Measurements from ENCODE around the gene TDRD7. TPM values are rescaled to one million over a fixed set of nuclear protein-coding genes. Genes with fewer than 3 reads are reported as not detected.

The TDRD7 gene
- polyA plus RNA-seq, 4 donors = 7.1 to 8.1 (median 7.7) TPM

GRCh38 chr9:97521576-97522333 is 109.9 kb downstream of the TDRD7 start:
- DNase-seq (ENCODE audit: low read depth in 4 of 4, low spot score in 2 of 4) = no peak

- DNase-seq (ENCODE audit: low read depth in 4 of 4, low spot score in 2 of 4) = no peak
Observed at GRCh38 chr9:97524424-97524823, 112.5 kb downstream of the TDRD7 start.

GRCh38 chr9:97525451-97525850 is 113.6 kb downstream of the TDRD7 start:
- DNase-seq (ENCODE audit: low read depth in 4 of 4, low spot score in 2 of 4) = no peak

GRCh38 chr9:97526895-97527575 is 115.1 kb downstream of the TDRD7 start:
- DNase-seq (ENCODE audit: low read depth in 4 of 4, low spot score in 2 of 4) = no peak

DNA sequence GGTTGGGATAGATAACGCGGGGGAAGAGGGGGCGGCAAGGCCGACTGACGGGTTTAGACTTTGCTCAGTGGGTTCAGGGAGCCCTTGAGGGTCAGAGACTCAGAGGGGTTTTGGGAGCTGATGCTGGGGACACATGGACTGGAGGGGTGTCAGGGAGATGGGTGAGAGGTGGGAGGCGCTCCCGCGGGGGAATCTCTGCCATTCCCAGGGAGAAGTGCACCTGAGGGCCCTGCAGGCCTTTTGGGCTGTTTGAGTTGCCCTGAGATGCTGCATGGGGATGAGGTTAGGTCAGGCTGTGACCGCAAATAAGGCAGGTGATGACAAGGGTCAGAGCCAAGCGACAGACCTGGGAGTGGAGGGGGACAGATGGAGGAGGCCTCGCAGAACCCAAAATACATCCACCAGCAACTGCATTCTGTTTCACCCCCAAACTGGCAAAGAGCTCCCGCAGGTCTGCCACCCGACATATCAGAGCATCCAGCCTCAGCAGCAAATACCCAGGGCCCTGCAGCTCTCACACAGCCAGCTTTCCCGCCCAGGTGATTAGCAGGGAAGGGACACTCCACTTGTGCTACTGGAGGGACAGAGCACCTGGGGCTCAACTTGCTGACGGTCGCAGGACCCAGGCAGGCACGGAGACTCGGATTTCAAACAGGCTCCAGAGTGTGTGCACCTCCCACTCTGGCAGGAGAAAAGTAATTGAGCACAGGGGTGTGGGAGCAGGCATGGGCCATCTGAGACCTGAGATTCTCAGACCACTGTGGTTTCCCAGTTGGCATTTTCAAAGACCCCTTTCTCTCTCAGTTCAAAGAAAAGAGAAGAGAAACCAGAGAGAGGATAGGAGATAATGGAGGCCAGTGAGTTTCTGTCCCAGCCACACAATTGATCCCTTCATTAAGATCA is 116.0 kb downstream of the TDRD7 start:
- peak in 2 of 4 donors; percentile 18 to 23 for DNase-seq (ENCODE audit: low read depth in 4 of 4, low spot score in 2 of 4)

DNA sequence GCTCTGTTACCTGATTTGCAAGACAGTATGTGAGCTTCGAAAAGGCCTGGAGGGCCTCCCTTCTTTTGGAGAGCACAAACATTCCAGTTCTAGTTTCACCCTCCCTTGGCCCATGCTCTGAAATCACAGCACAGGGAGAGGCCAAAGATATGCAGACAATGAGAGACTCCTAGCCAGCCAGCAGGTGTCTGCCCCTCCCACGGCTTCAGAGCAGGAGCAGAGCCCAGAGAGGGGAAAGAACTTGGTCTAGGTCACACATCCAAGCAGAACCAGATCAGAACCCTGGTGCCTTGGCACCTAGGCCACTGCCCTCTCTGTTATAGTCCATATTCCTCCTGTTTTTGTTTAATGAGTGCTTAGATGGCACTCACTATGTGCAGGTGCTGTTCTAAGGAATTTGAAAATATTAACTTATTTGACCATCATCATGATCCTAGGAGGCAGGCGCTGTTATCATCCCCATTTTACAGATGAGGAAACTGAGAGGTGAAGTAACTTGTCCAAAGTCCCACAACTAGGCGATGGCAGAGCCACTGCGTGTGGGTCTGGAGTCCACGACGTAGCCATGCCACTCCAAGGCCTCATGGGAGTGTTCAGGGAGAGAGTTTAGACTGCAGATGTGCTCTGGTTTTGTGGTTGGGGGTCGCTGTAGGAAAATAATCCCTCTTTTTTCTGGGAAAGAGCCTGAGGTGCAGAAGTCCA is 116.8 kb downstream of the TDRD7 start:
- no peak for DNase-seq (ENCODE audit: low read depth in 4 of 4, low spot score in 2 of 4)

DNA sequence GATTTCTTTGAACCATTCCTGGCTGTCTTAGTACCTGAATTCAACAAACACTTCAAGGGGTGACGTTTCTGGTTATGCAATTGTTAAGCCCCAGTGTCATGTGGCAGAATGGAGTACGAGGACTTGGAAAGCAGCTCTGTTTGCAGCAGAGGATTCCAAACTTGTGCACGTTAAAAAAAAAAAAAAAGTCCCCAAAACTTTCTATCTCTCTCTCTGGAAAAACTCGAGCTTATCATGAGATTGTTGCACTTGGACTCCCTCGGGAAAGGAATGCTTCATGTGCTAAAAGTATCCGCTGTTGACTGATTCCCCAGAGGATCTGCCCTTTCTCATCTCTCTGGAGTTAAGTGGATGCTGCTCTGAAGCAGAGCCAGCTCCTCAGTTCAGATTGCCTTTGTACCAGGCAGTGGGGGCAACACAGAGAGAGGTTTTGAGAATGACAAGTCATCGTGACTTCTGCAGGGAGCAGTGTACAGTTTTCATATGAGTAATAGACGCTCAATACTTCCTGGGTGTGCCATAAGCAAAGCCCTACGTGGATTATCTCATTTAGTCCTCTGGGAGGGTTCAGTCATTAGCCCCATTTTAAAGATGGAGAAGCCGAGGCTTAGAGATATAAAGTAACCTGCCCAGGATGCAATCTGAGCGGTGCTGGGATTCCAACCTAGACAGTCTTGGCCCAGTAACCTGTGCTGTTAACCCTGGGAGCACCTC is 117.6 kb downstream of the TDRD7 start:
- DNase-seq (ENCODE audit: low read depth in 4 of 4, low spot score in 2 of 4) = no peak

DNA sequence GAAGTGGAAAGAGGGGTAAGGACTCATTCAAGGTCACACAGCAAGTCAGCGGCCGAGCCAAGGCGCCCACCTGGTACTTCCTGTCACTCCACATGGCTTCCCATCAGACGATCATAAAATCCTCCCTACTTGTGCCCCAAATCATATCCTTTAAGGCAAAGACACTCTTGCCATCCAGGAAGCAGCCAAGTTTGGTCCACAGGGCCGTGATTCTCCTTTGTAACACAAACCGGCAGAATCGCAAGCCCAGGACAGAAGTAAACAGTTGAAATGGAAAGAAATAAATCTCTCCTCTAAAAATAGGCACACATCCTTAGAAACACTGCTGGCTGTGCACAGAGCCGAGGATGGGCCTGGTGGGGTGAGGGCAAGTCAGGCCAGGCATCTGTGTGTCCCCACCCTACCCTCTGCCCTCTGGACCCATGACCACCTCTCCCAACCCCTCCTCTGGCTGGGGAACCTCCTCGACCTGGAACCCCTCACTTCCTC is 120.0 kb downstream of the TDRD7 start:
- DNase-seq (ENCODE audit: low read depth in 4 of 4, low spot score in 2 of 4) = no peak

GRCh38 chr9:97534185-97534584 is 122.3 kb downstream of the TDRD7 start:
- DNase-seq (ENCODE audit: low read depth in 4 of 4, low spot score in 2 of 4) = no peak

DNA sequence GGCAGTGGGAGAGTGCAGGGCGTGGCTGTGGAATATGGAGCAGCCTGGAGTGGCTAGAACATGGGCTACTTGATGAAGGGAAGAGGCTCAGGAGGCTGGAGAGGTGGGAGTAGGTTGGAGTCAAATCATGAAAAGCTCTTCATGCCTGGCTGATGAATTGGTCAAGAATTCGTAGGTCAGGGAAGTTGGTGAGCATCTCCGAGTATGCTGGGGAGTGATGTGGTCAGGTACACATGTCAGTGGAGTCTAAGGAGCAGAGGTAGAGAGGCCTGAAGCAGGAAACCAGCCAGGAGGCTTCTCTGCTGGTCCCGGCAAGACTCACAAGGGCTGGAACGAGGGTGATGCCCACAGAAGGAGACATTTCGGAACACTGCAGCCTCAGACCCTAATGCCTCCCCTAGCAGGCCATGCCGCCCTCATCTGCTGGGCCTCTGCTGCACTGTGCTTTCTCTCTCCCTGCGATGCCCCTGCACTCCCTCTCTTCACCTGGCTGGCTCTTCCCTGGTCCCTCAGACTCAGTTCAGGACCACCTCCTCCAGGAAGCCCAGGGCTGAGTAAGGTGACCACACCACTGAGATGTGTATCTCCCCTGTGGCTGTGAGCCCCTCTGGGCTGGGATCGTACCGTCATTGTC is 123.2 kb downstream of the TDRD7 start:
- DNase-seq (ENCODE audit: low read depth in 4 of 4, low spot score in 2 of 4) = no peak

GRCh38 chr9:97535771-97536170 is 123.9 kb downstream of the TDRD7 start:
- DNase-seq (ENCODE audit: low read depth in 4 of 4, low spot score in 2 of 4) = no peak

- no peak for DNase-seq (ENCODE audit: low read depth in 4 of 4, low spot score in 2 of 4)
Observed at GRCh38 chr9:97536480-97536879, 124.6 kb downstream of the TDRD7 start.

GRCh38 chr9:97543561-97543960 is 131.7 kb downstream of the TDRD7 start:
- DNase-seq (ENCODE audit: low read depth in 4 of 4, low spot score in 2 of 4) = no peak

GRCh38 chr9:97545486-97545885 is 133.6 kb downstream of the TDRD7 start:
- no peak for DNase-seq (ENCODE audit: low read depth in 4 of 4, low spot score in 2 of 4)

Other genes with a start within 250 kb of the TDRD7 start
- 10 to 100 TPM in 2 of 4 donors, 1 to 10 TPM in 2; 5.8 to 35.0 (median 18.4) TPM for gene CCDC180, start 104.4 kb upstream of the TDRD7 start, polyA plus RNA-seq (ENCODE audit: insufficient read length in 4 of 4)
- 1 to 10 TPM in 3 of 4 donors, under 1 TPM in 1; 0.55 to 2.2 (median 1.5) TPM for gene TMOD1, start 89.6 kb downstream of the TDRD7 start, polyA plus RNA-seq (ENCODE audit: insufficient read length in 4 of 4)
- gene TSTD2, start 221.3 kb downstream of the TDRD7 start, polyA plus RNA-seq (ENCODE audit: insufficient read length in 4 of 4) = 10 to 100 TPM; 27.7 to 47.5 (median 35.8) TPM
- 10 to 100 TPM; 39.9 to 56.0 (median 47.6) TPM for gene NCBP1, start 221.7 kb downstream of the TDRD7 start, polyA plus RNA-seq (ENCODE audit: insufficient read length in 4 of 4)